ENCODE data around the gene B3GALT4.

Gene B3GALT4

GRCh38 chr6:33236852-33237251, 40.1 kb upstream of the B3GALT4 start:
- H3K27me3 ChIP-seq (ENCODE audit: insufficient read depth, low read length, poor library complexity, severe bottlenecking), result no peaks in the 10 kb centered on the region
- H3K9me3 ChIP-seq (ENCODE audit: insufficient read depth, low read depth, low read length), result no peaks in the 10 kb centered on the region
- no peaks in the 10 kb centered on the region for H4K20me1 ChIP-seq (ENCODE audit: insufficient read depth, low read length, poor library complexity, severe bottlenecking)
- no peaks in the 10 kb centered on the region for H3F3A ChIP-seq (ENCODE audit: low read depth)
- H3K79me2 ChIP-seq (ENCODE audit: insufficient read depth, low read length), result no peaks in the 10 kb centered on the region
- no peaks in the 10 kb centered on the region for H3K36me3 ChIP-seq (ENCODE audit: insufficient read depth, low read length)
- H2AFZ ChIP-seq (ENCODE audit: low read length), result no peak overlapping the region
- no peak overlapping the region for H3K9ac ChIP-seq (ENCODE audit: low read depth, low read length, poor library complexity, severe bottlenecking)
- H3K4me3 ChIP-seq (ENCODE audit: low read length, poor library complexity, severe bottlenecking), result no peak overlapping the region
- no peak overlapping the region for H3K4me2 ChIP-seq (ENCODE audit: low read depth, low read length, poor library complexity, severe bottlenecking)
- TF ChIP-seq CTCF (conservative IDR thresholded peaks at IDR 0.05; ENCODE audit: low read length) (no peak), EZH2phosphoT487 (IDR thresholded peaks at IDR 0.05; ENCODE audit: borderline replicate concordance) (no peak)
- H3K9me2 ChIP-seq (replicated peaks; ENCODE audit: low read depth, low read length), result no peaks in the 10 kb centered on the region
- H3K4me1 ChIP-seq (ENCODE audit: insufficient read depth, low read length, poor library complexity, severe bottlenecking), result peaks cover 4% of the 10 kb centered on the region

GRCh38 chr6:33237741-33238140, 39.2 kb upstream of the B3GALT4 start:
- H3K36me3 ChIP-seq (ENCODE audit: insufficient read depth, low read length), result no peaks in the 10 kb centered on the region
- H3K4me3 ChIP-seq (ENCODE audit: low read length, poor library complexity, severe bottlenecking), result no peak overlapping the region
- H3F3A ChIP-seq (ENCODE audit: low read depth), result no peaks in the 10 kb centered on the region
- TF ChIP-seq EZH2phosphoT487 (IDR thresholded peaks at IDR 0.05; ENCODE audit: borderline replicate concordance) (no peak), CTCF (conservative IDR thresholded peaks at IDR 0.05; ENCODE audit: low read length) (no peak)
- no peak overlapping the region for H3K9ac ChIP-seq (ENCODE audit: low read depth, low read length, poor library complexity, severe bottlenecking)
- peaks cover 4% of the 10 kb centered on the region for H3K4me1 ChIP-seq (ENCODE audit: insufficient read depth, low read length, poor library complexity, severe bottlenecking)
- no peaks in the 10 kb centered on the region for H4K20me1 ChIP-seq (ENCODE audit: insufficient read depth, low read length, poor library complexity, severe bottlenecking)
- no peak overlapping the region for H3K4me2 ChIP-seq (ENCODE audit: low read depth, low read length, poor library complexity, severe bottlenecking)
- no peaks in the 10 kb centered on the region for H3K27me3 ChIP-seq (ENCODE audit: insufficient read depth, low read length, poor library complexity, severe bottlenecking)
- no peaks in the 10 kb centered on the region for H3K9me3 ChIP-seq (ENCODE audit: insufficient read depth, low read depth, low read length)
- no peaks in the 10 kb centered on the region for H3K79me2 ChIP-seq (ENCODE audit: insufficient read depth, low read length)
- no peak overlapping the region for H2AFZ ChIP-seq (ENCODE audit: low read length)
- no peaks in the 10 kb centered on the region for H3K9me2 ChIP-seq (replicated peaks; ENCODE audit: low read depth, low read length)

- Histone ChIP-seq H2AFZ (ENCODE audit: low read length) (no peak overlapping the region), H3K4me3 (ENCODE audit: low read length, poor library complexity, severe bottlenecking) (no peak overlapping the region)
- TF ChIP-seq EZH2phosphoT487 (IDR thresholded peaks at IDR 0.05; ENCODE audit: borderline replicate concordance) (no peak), CTCF (conservative IDR thresholded peaks at IDR 0.05; ENCODE audit: low read length) (no peak)
Observed at GRCh38 chr6:33241968-33242367, 35.0 kb upstream of the B3GALT4 start.

More at GRCh38 chr6:33241968-33242367, 35.0 kb upstream of the B3GALT4 start:
- H3K27me3 ChIP-seq (ENCODE audit: insufficient read depth, low read length, poor library complexity, severe bottlenecking), result no peaks in the 10 kb centered on the region
- no peaks in the 10 kb centered on the region for H3K9me2 ChIP-seq (replicated peaks; ENCODE audit: low read depth, low read length)
- no peaks in the 10 kb centered on the region for H3F3A ChIP-seq (ENCODE audit: low read depth)
- no peaks in the 10 kb centered on the region for H4K20me1 ChIP-seq (ENCODE audit: insufficient read depth, low read length, poor library complexity, severe bottlenecking)
- no peaks in the 10 kb centered on the region for H3K9me3 ChIP-seq (ENCODE audit: insufficient read depth, low read depth, low read length)
- H3K4me2 ChIP-seq (ENCODE audit: low read depth, low read length, poor library complexity, severe bottlenecking), result no peak overlapping the region
- H3K9ac ChIP-seq (ENCODE audit: low read depth, low read length, poor library complexity, severe bottlenecking), result no peak overlapping the region
- H3K36me3 ChIP-seq (ENCODE audit: insufficient read depth, low read length), result no peaks in the 10 kb centered on the region
- H3K79me2 ChIP-seq (ENCODE audit: insufficient read depth, low read length), result no peaks in the 10 kb centered on the region
- H3K4me1 ChIP-seq (ENCODE audit: insufficient read depth, low read length, poor library complexity, severe bottlenecking), result no peaks in the 10 kb centered on the region
